PFSK-1 (cell line): Measurements from ENCODE around the gene GAL3ST3.

Source experiments
- FOXP2 ChIP-seq: optimal IDR thresholded peaks from 2 replicates; pipeline ENCODE3; 2011; ENCODE audit warnings: borderline replicate concordance, control low read depth, inconsistent platforms; ENCODE audit not compliant: insufficient read depth; ENCODE audit errors: extremely low read length, extremely low read depth
- POLR2AphosphoS5 ChIP-seq: IDR thresholded peaks from 2 replicates; pipeline ENCODE4 v1.6.1; 2012; ENCODE audit warnings: low read depth, mild to moderate bottlenecking, control low read depth, low read length, moderate library complexity
- REST ChIP-seq, 2 experiments: IDR thresholded peaks; 2 replicates each; pipeline versions ENCODE4 v1.6.1 to v1.8.0; 2011 to 2012; ENCODE audit warnings: low read depth in 2 of 2, low read length in 2 of 2, control low read depth in 1 of 2, inconsistent platforms in 1 of 2, mild to moderate bottlenecking in 1 of 2, moderate library complexity in 1 of 2; ENCODE audit not compliant: insufficient read depth in 1 of 2
- SIN3A ChIP-seq: IDR thresholded peaks from 2 replicates; pipeline ENCODE4 v1.6.1; 2012; ENCODE audit warnings: mild to moderate bottlenecking, low read length, moderate library complexity, borderline replicate concordance; ENCODE audit not compliant: insufficient read depth
- TAF1 ChIP-seq: IDR thresholded peaks from 2 replicates; pipeline ENCODE4 v1.6.1; 2012; ENCODE audit warnings: low read length, control low read depth, borderline replicate concordance; ENCODE audit not compliant: insufficient read depth

Gene GAL3ST3

GRCh38 chr11:66072518-66072917 lies 23.6 kb upstream of the GAL3ST3 start:
- TF ChIP-seq SIN3A: no peak
- TF ChIP-seq TAF1: no peak
- no peak for TF ChIP-seq POLR2AphosphoS5
- TF ChIP-seq REST (IDR thresholded peaks at IDR 0.05; ENCODE audit: insufficient read depth in 1 of 2, low read depth in 2 of 2, low read length in 2 of 2): no peak
- no peak for TF ChIP-seq FOXP2

- TF ChIP-seq TAF1: no peak
- no peak for TF ChIP-seq SIN3A
- TF ChIP-seq REST (IDR thresholded peaks at IDR 0.05; ENCODE audit: insufficient read depth in 1 of 2, low read depth in 2 of 2, low read length in 2 of 2): no peak
- no peak for TF ChIP-seq POLR2AphosphoS5
- TF ChIP-seq FOXP2: no peak
Observed at GRCh38 chr11:66072081-66072480, 23.1 kb upstream of the GAL3ST3 start.

- TF ChIP-seq POLR2AphosphoS5 (no peak), SIN3A (no peak), TAF1 (no peak), FOXP2 (no peak), REST (IDR thresholded peaks at IDR 0.05; ENCODE audit: insufficient read depth in 1 of 2, low read depth in 2 of 2, low read length in 2 of 2) (no peak)
Observed at GRCh38 chr11:66071381-66071801, 22.4 kb upstream of the GAL3ST3 start.

- TF ChIP-seq FOXP2: no peak
- no peak for TF ChIP-seq TAF1
- no peak for TF ChIP-seq REST (IDR thresholded peaks at IDR 0.05; ENCODE audit: insufficient read depth in 1 of 2, low read depth in 2 of 2, low read length in 2 of 2)
- TF ChIP-seq SIN3A: no peak
- no peak for TF ChIP-seq POLR2AphosphoS5
Observed at GRCh38 chr11:66070604-66071380, 21.8 kb upstream of the GAL3ST3 start.
